ENCODE results near the gene PCP4. TPM values are rescaled to one million over a fixed set of nuclear protein-coding genes. Genes with fewer than 3 reads are reported as not detected.

The PCP4 gene
- total and polyA plus RNA-seq, 9 of the 15 experiments (the other 6 are each of a cell fraction or from before 2014, with no cell fraction given): not detected

GRCh38 chr21:39842741-39843459 is 24.3 kb upstream of the PCP4 start (continued):
- TF ChIP-seq, protein P1, sequence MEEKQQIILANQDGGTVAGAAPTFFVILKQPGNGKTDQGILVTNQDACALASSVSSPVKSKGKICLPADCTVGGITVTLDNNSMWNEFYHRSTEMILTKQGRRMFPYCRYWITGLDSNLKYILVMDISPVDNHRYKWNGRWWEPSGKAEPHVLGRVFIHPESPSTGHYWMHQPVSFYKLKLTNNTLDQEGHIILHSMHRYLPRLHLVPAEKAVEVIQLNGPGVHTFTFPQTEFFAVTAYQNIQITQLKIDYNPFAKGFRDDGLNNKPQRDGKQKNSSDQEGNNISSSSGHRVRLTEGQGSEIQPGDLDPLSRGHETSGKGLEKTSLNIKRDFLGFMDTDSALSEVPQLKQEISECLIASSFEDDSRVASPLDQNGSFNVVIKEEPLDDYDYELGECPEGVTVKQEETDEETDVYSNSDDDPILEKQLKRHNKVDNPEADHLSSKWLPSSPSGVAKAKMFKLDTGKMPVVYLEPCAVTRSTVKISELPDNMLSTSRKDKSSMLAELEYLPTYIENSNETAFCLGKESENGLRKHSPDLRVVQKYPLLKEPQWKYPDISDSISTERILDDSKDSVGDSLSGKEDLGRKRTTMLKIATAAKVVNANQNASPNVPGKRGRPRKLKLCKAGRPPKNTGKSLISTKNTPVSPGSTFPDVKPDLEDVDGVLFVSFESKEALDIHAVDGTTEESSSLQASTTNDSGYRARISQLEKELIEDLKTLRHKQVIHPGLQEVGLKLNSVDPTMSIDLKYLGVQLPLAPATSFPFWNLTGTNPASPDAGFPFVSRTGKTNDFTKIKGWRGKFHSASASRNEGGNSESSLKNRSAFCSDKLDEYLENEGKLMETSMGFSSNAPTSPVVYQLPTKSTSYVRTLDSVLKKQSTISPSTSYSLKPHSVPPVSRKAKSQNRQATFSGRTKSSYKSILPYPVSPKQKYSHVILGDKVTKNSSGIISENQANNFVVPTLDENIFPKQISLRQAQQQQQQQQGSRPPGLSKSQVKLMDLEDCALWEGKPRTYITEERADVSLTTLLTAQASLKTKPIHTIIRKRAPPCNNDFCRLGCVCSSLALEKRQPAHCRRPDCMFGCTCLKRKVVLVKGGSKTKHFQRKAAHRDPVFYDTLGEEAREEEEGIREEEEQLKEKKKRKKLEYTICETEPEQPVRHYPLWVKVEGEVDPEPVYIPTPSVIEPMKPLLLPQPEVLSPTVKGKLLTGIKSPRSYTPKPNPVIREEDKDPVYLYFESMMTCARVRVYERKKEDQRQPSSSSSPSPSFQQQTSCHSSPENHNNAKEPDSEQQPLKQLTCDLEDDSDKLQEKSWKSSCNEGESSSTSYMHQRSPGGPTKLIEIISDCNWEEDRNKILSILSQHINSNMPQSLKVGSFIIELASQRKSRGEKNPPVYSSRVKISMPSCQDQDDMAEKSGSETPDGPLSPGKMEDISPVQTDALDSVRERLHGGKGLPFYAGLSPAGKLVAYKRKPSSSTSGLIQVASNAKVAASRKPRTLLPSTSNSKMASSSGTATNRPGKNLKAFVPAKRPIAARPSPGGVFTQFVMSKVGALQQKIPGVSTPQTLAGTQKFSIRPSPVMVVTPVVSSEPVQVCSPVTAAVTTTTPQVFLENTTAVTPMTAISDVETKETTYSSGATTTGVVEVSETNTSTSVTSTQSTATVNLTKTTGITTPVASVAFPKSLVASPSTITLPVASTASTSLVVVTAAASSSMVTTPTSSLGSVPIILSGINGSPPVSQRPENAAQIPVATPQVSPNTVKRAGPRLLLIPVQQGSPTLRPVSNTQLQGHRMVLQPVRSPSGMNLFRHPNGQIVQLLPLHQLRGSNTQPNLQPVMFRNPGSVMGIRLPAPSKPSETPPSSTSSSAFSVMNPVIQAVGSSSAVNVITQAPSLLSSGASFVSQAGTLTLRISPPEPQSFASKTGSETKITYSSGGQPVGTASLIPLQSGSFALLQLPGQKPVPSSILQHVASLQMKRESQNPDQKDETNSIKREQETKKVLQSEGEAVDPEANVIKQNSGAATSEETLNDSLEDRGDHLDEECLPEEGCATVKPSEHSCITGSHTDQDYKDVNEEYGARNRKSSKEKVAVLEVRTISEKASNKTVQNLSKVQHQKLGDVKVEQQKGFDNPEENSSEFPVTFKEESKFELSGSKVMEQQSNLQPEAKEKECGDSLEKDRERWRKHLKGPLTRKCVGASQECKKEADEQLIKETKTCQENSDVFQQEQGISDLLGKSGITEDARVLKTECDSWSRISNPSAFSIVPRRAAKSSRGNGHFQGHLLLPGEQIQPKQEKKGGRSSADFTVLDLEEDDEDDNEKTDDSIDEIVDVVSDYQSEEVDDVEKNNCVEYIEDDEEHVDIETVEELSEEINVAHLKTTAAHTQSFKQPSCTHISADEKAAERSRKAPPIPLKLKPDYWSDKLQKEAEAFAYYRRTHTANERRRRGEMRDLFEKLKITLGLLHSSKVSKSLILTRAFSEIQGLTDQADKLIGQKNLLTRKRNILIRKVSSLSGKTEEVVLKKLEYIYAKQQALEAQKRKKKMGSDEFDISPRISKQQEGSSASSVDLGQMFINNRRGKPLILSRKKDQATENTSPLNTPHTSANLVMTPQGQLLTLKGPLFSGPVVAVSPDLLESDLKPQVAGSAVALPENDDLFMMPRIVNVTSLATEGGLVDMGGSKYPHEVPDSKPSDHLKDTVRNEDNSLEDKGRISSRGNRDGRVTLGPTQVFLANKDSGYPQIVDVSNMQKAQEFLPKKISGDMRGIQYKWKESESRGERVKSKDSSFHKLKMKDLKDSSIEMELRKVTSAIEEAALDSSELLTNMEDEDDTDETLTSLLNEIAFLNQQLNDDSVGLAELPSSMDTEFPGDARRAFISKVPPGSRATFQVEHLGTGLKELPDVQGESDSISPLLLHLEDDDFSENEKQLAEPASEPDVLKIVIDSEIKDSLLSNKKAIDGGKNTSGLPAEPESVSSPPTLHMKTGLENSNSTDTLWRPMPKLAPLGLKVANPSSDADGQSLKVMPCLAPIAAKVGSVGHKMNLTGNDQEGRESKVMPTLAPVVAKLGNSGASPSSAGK (IDR thresholded peaks at IDR 0.05): peak; percentile 32; the same call in 1 of the 2 replicates
- peak; percentile 73; the same call in 1 of the 2 replicates for TF ChIP-seq CTBP1 (IDR thresholded peaks at IDR 0.05; ENCODE audit: borderline replicate concordance)
- no peak for TF ChIP-seq ZNF232 (CRISPR knock-in tag; IDR thresholded peaks at IDR 0.05)
- no peak for TF ChIP-seq NONO (IDR thresholded peaks at IDR 0.05; ENCODE audit: low read depth in 2 of 2, low read length in 1 of 2)
- no peak for TF ChIP-seq PHB2 (IDR thresholded peaks at IDR 0.05; ENCODE audit: low read depth)
- no peak for TF ChIP-seq ZNF282 (CRISPR knock-in tag; IDR thresholded peaks at IDR 0.05)
- TF ChIP-seq SUPT5H (IDR thresholded peaks at IDR 0.05): no peak
- TF ChIP-seq AFF4 (CRISPR knock-in tag; IDR thresholded peaks at IDR 0.05): no peak
- TF ChIP-seq, protein P2, sequence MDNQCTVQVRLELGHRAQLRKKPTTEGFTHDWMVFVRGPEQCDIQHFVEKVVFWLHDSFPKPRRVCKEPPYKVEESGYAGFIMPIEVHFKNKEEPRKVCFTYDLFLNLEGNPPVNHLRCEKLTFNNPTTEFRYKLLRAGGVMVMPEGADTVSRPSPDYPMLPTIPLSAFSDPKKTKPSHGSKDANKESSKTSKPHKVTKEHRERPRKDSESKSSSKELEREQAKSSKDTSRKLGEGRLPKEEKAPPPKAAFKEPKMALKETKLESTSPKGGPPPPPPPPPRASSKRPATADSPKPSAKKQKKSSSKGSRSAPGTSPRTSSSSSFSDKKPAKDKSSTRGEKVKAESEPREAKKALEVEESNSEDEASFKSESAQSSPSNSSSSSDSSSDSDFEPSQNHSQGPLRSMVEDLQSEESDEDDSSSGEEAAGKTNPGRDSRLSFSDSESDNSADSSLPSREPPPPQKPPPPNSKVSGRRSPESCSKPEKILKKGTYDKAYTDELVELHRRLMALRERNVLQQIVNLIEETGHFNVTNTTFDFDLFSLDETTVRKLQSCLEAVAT (IDR thresholded peaks at IDR 0.05): no peak

All from K562 (cell line).